Gastroesophageal sphincter (tissue), 4 donors: ENCODE results near the gene KIF17. TPM values are rescaled to one million over a fixed set of nuclear protein-coding genes. Genes with fewer than 3 reads are reported as not detected.
A peak's percentile ranks its signal among the peaks of the same experiment; 100 is the strongest.

Source experiments
- ATAC-seq: fragments of 150-250 bp; one replicate; pipeline ENCODE4 v1.9.1; 2016; ENCODE audit warnings: mild to moderate bottlenecking, moderate library complexity
- H3K27ac ChIP-seq, 4 donors: fragments of 200-600 bp; sonication (generic) in 3 of 4; 1 replicate in 3 of 4; 2 replicates in 1 of 4; pipeline ENCODE4 v1.5.1; 2016 to 2019
- H3K27me3 ChIP-seq: fragments of 200-600 bp; sonication (generic); one replicate; pipeline ENCODE4 v1.5.1; 2019
- H3K36me3 ChIP-seq, 2 donors: fragments of 200-600 bp; sonication (generic); one replicate each; pipeline ENCODE4 v1.5.1; 2019; ENCODE audit warnings: control low read depth in 1 of 2
- H3K4me1 ChIP-seq, 3 donors: fragments of 200-600 bp; sonication (generic); 1 replicate in 2 of 3; 2 replicates in 1 of 3; pipeline ENCODE4 v1.5.1; 2016 to 2019; ENCODE audit warnings: control low read depth in 2 of 3
- H3K4me3 ChIP-seq, 2 donors: fragments of 200-600 bp; sonication (generic); one replicate each; pipeline ENCODE4 v1.5.1; 2019; ENCODE audit warnings: mild to moderate bottlenecking in 1 of 2, moderate library complexity in 1 of 2
- H3K9me3 ChIP-seq, 3 donors: fragments of 200-600 bp; sonication (generic); one replicate each; pipeline ENCODE4 v1.5.1; 2017 to 2019; ENCODE audit warnings: control low read depth in 2 of 3
- EP300 ChIP-seq: sonication (generic); formaldehyde crosslinking; IDR thresholded peaks from one replicate; pipeline ENCODE4 v1.6.1; 2017; ENCODE audit warnings: antibody characterized with exemption, mild to moderate bottlenecking
- POLR2A ChIP-seq, 2 donors: fragments of 450-650 bp; IDR thresholded peaks; one replicate each; pipeline ENCODE4 v1.6.1; 2017; ENCODE audit warnings: antibody characterized with exemption in 2 of 2, mild to moderate bottlenecking in 2 of 2, moderate library complexity in 1 of 2
- POLR2AphosphoS5 ChIP-seq: sonication (generic); formaldehyde crosslinking; IDR thresholded peaks from one replicate; pipeline ENCODE4 v1.6.1; 2017; ENCODE audit warnings: antibody characterized with exemption
- WGBS, 2 donors: methylation state at CpG; one replicate each; pipeline ENCODE4 v1.1.5; 2018; ENCODE audit warnings: low coverage in 1 of 2; 5-methylcytosine and 5-hydroxymethylcytosine counted together
- total RNA-seq, 4 donors: library from RNA; depleted of rRNA; stranded (reverse); fragments of >200 nt; gene quantifications; one replicate each; pipeline ENCODE4 v1.1.0, GENCODE V29; 2016
- TF ChIP-seq, protein P1 (sequence below), 4 experiments: fragments of 200-600 bp in 2 of 4; fragments of 450-650 bp in 2 of 4; sonication (generic) in 1 of 4; IDR thresholded peaks; one replicate each; pipeline ENCODE4 v1.5.1; 2017 to 2019; ENCODE audit warnings: antibody characterized with exemption in 4 of 4, mild to moderate bottlenecking in 2 of 4, moderate library complexity in 2 of 4

KIF17 gene
- total RNA-seq, 4 donors from 2014 or later: 0.47 to 11.8 (median 7.5) TPM

DNA sequence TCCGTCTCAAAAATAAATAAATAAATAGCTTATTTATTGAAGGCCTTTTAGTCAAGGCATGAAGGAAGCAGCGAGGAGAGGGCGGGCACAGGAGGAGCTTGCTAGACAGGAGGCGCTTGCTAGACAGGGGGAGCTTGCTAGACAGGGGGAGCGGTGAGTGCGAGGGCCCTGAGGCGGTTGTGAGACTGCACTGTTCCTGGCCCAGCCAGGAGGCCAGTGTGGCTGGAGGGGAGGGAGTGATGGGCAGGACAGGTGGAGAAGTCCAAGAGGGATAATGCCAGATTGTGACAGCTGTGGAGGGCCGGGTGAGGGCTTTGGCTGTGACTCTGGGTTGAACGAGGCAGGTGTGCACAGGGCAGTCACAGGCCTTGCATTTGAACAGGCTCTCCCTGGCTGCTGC lies 18.2 kb downstream of the KIF17 start:
- peaks cover 0 to 28% (median 0%) of the 10 kb centered on the region in 3 donors for H3K4me1 ChIP-seq
- no peaks in the 10 kb centered on the region for H3K9me3 ChIP-seq
- no peaks in the 10 kb centered on the region for H3K27me3 ChIP-seq
- no peak for ATAC-seq
- TF ChIP-seq, protein P1, sequence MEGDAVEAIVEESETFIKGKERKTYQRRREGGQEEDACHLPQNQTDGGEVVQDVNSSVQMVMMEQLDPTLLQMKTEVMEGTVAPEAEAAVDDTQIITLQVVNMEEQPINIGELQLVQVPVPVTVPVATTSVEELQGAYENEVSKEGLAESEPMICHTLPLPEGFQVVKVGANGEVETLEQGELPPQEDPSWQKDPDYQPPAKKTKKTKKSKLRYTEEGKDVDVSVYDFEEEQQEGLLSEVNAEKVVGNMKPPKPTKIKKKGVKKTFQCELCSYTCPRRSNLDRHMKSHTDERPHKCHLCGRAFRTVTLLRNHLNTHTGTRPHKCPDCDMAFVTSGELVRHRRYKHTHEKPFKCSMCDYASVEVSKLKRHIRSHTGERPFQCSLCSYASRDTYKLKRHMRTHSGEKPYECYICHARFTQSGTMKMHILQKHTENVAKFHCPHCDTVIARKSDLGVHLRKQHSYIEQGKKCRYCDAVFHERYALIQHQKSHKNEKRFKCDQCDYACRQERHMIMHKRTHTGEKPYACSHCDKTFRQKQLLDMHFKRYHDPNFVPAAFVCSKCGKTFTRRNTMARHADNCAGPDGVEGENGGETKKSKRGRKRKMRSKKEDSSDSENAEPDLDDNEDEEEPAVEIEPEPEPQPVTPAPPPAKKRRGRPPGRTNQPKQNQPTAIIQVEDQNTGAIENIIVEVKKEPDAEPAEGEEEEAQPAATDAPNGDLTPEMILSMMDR (IDR thresholded peaks at IDR 0.05): no peak
- TF ChIP-seq EP300 (no peak), POLR2AphosphoS5 (no peak)
- no peak overlapping the region for H3K4me3 ChIP-seq
- WGBS, 2 donors: 79 to 86% methylated on average over 5 of the region's 9 CpGs
- no peaks in the 10 kb centered on the region for H3K36me3 ChIP-seq
- H3K27ac ChIP-seq: no peak overlapping the region

DNA sequence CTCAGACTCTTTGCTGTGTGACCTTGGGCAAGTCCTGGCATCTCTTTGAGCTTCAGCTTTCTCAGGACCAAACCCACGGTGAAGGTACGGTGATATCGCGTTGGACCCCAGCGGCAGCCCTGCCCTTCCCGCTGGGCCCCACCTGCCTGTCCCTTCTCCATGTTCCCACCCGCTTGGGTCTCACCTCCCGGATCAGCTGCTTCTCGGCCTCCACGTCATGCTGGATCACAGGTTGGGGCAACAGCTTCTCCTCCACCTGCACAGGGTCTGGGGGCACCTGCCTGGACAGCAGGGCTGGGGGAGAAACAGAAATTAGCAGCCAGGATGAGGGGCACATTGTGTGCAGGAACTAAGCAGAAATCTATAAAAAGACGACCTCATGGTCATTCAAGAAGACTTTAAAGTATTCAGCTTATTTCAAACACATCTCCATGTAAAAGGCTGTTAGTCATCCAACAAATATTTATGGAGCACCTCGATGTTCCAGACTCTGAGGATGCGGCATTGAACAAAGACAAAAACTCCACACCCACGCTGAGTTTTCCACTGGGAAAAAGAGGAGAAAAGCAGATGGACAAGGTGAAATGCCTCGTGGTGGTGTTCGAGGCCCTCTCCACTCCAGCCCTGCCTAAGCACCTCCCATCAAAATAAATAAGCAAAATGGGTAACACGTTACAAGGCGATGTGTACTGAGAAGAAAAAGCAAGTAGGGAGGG lies 19.5 kb downstream of the KIF17 start:
- 53 to 86% methylated on average over 1 to 8 of the region's 18 CpGs for WGBS, 2 donors
- H3K27ac ChIP-seq: peak overlapping the region in 3 of 4 donors; percentile 89 to 94 (median 90)
- TF ChIP-seq, protein P1 (IDR thresholded peaks at IDR 0.05): no peak
- TF ChIP-seq POLR2AphosphoS5 (no peak), POLR2A (IDR thresholded peaks at IDR 0.05) (no peak), EP300 (no peak)

DNA sequence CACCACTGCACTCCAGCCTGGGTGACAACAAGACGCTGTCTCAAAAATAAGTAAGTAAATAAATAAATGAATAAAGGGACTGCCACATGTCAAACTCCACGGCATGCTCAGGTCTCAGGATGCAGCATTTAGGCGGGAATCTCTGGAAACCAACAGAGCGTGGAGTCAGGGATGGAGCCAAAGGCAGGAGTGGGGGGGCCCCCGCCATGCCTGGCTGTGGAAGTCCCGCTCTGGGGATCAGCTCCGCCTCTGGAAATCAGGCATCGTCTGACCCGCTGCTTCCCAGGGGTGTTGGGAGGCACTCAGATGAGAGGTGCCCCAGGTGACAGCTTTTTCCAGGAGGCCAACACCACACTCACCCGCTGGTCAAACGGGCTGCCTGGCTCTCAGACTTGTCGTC lies 20.2 kb downstream of the KIF17 start:
- 70 to 90% methylated on average over 2 to 4 of the region's 12 CpGs for WGBS, 2 donors
- H3K27ac ChIP-seq: peak overlapping the region in 3 of 4 donors; percentile 89 to 94 (median 90)
- H3K36me3 ChIP-seq: no peaks in the 10 kb centered on the region
- no peaks in the 10 kb centered on the region for H3K9me3 ChIP-seq
- no peak for ATAC-seq
- peaks cover 0 to 28% (median 0%) of the 10 kb centered on the region in 3 donors for H3K4me1 ChIP-seq
- H3K27me3 ChIP-seq: no peaks in the 10 kb centered on the region
- TF ChIP-seq POLR2A (IDR thresholded peaks at IDR 0.05) (no peak), EP300 (no peak)
- TF ChIP-seq, protein P1 (IDR thresholded peaks at IDR 0.05): no peak
- H3K4me3 ChIP-seq: no peak overlapping the region

More for the DNA sequence above, 19.5 kb downstream of the KIF17 start:
- no peaks in the 10 kb centered on the region for H3K27me3 ChIP-seq
- no peaks in the 10 kb centered on the region for H3K36me3 ChIP-seq
- H3K4me3 ChIP-seq: no peak overlapping the region
- peaks cover 0 to 28% (median 0%) of the 10 kb centered on the region in 3 donors for H3K4me1 ChIP-seq
- no peak for ATAC-seq
- no peaks in the 10 kb centered on the region for H3K9me3 ChIP-seq

DNA sequence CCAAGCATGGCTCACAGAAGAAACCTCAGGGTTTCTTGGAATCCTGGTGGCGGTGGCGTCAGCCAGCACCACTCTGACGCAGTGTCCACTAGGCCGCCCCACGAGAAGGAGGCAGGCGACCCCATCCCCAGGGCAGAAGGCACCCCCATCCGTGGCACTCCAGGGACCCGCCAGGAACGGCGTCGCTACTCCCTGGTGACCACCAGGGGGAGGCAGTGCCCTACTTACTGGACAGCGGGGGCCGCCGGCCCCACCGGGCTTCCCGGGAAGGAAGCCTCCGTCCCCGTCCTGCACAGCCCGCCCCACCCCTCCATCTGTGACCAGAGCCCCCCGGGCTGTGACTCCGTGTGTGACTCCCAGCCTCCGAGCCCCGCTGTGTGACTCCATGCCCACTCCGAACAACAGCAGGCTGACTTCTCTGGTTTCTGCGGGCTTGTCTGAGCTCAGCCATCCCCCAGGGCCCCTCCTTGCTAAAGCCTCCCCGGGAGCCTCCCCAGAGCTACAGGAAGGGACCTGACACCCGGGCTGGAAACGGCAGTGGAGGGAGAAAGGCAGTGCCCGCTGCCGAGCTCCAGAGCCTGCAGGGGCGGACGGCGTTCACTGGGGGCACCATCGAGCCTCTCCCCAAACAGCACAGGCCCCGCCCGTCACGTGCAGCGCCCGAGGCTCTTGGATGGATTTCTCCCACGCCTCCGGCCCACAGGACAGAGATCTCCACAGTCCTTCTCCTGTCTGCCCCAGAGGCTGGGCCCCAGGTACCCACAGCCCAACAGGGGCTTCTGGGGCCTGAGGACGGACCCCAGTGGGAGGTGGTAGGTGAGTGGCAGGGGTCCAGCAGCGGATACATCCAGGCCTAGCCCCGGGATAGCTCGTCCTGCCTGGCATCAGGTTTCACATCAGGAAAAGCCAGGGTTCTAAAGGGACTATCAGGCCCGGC lies 21.1 kb downstream of the KIF17 start:
- peak overlapping the region; percentile 62 to 69 for H3K4me3 ChIP-seq
- peak overlapping the region; percentile 50 to 94 (median 90) for H3K27ac ChIP-seq
- H3K9me3 ChIP-seq: peaks cover 0 to 7% (median 0%) of the 10 kb centered on the region in 3 donors
- peak; percentile 94 for ATAC-seq
- TF ChIP-seq, protein P1 (IDR thresholded peaks at IDR 0.05): peak in 3 of 4 experiments; percentile 87 to 89 (median 89)
- no peak for TF ChIP-seq EP300
- no peak for TF ChIP-seq POLR2A (IDR thresholded peaks at IDR 0.05)
- peak; percentile 21 for TF ChIP-seq POLR2AphosphoS5
- H3K4me1 ChIP-seq: peaks cover 0 to 28% (median 0%) of the 10 kb centered on the region in 3 donors
- 0 to 4% methylated on average over 5 to 10 of the region's 46 CpGs for WGBS, 2 donors
- no peaks in the 10 kb centered on the region for H3K27me3 ChIP-seq
- no peaks in the 10 kb centered on the region for H3K36me3 ChIP-seq
